ENCODE results near the gene MGMT. TPM values are rescaled to one million over a fixed set of nuclear protein-coding genes. Genes with fewer than 3 reads are reported as not detected.

Gene MGMT
- polyA plus RNA-seq, 1 of the 3 experiments (the other 2 are of a cell fraction) = 10.8 TPM

DNA sequence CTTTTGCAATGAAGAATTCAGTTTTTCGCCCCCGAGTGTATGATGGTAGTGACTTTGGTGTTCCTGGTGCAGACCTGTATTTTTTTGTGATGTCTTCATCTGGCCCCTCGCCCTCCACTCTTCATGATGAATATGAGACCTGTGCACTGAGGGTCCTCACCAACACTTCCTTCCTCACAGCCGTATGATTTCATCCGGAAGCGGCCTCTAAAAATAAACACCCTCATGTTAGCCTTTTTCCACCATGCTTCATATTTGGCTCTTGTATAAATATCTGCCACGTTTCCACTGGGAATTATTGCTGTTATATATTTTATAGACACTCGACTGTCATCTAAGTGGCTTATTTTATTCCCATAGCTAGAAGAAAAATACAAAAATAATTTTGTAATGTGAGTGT is 160.4 kb downstream of the MGMT start:
- Histone ChIP-seq H3K27me3 (ENCODE audit: insufficient read depth) (no peaks in the 10 kb centered on the region), H3K9ac (no peak overlapping the region), H3K36me3 (replicated peaks in 1 of 2; ENCODE audit: control insufficient read depth in 1 of 2, insufficient read depth in 2 of 2, low read length in 1 of 2) (no peaks in the 10 kb centered on the region), H3K79me2 (ENCODE audit: insufficient read depth) (no peaks in the 10 kb centered on the region), H3K4me2 (no peak overlapping the region), H3K27ac (ENCODE audit: low read depth in 2 of 2, low read length in 1 of 2) (no peak overlapping the region), H3K9me3 (no peaks in the 10 kb centered on the region), H3K4me1 (ENCODE audit: control insufficient read depth in 1 of 2, insufficient read depth in 2 of 2, low read depth in 1 of 2, low read length in 1 of 2) (peaks cover 0 to 8% of the 10 kb centered on the region in 2 experiments; a peak in 2 of 4 replicates), H2AFZ (ENCODE audit: low read depth) (no peak overlapping the region), H3K4me3 (ENCODE audit: low read depth in 2 of 2, low read length in 1 of 2) (no peak overlapping the region), H4K20me1 (ENCODE audit: insufficient read depth) (no peaks in the 10 kb centered on the region), H3F3A (replicated peaks; ENCODE audit: insufficient read depth) (no peaks in the 10 kb centered on the region), H3K9me2 (no peaks in the 10 kb centered on the region)
- CTCF ChIA-PET = interaction anchor here (1.3 kb wide), 1 partner anchor 17 kb away, joined by 4 read pairs; no protein-coding TSS in a partner anchor
- TF ChIP-seq, protein P1, sequence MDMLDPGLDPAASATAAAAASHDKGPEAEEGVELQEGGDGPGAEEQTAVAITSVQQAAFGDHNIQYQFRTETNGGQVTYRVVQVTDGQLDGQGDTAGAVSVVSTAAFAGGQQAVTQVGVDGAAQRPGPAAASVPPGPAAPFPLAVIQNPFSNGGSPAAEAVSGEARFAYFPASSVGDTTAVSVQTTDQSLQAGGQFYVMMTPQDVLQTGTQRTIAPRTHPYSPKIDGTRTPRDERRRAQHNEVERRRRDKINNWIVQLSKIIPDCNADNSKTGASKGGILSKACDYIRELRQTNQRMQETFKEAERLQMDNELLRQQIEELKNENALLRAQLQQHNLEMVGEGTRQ (IDR thresholded peaks at IDR 0.05; ENCODE audit: borderline replicate concordance, low read depth, low read length) = no peak
- TF ChIP-seq EP300 (IDR thresholded peaks at IDR 0.05; ENCODE audit: borderline replicate concordance in 1 of 2, low read depth in 1 of 2, low read length in 1 of 2) (no peak), RFX5 (IDR thresholded peaks at IDR 0.05; ENCODE audit: low read length) (no peak), SMC3 (IDR thresholded peaks at IDR 0.05; ENCODE audit: low read depth, low read length) (no peak), GATA2 (CRISPR knock-in tag; IDR thresholded peaks at IDR 0.05) (no peak), SIN3A (IDR thresholded peaks at IDR 0.05; ENCODE audit: borderline replicate concordance, low read depth, low read length) (no peak)
- WGBS (ENCODE audit: low lambda C conversion rate) = 55% methylated on average over 8 of the region's 8 CpGs
- POLR2A ChIA-PET = no interaction called here
- no peak for DNase-seq

DNA sequence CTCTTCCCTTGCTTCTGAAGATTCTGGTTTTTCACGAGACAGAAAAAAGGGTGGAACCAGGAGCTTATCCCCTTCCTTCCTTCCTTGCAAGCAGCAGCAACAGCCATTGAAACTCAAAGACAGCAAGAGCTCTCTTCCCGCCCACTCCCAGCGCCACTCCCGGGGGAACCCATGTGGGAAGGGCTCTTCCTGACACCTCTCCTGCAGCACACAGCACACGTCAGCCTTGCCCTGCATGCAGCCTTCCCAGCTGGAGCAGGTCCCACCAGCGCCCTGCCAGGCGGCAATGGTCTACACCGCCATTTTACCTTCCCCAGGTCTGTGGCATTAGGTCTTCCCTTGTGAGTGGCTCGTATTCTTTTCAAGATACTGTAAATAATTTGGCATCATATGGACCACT is 161.8 kb downstream of the MGMT start:
- no peaks in the 10 kb centered on the region for H3K9me3 ChIP-seq
- CTCF ChIA-PET = interaction anchor here (1.1 to 1.3 kb wide), 2 partner anchors 16 to 40 kb away, joined by 3 read pairs; no protein-coding TSS in a partner anchor
- no peaks in the 10 kb centered on the region for H3K36me3 ChIP-seq (replicated peaks in 1 of 2; ENCODE audit: control insufficient read depth in 1 of 2, insufficient read depth in 2 of 2, low read length in 1 of 2)
- peaks cover 0 to 3% of the 10 kb centered on the region in 2 experiments; a peak in 2 of 4 replicates for H3K4me1 ChIP-seq (ENCODE audit: control insufficient read depth in 1 of 2, insufficient read depth in 2 of 2, low read depth in 1 of 2, low read length in 1 of 2)
- no peak overlapping the region for H3K4me3 ChIP-seq (ENCODE audit: low read depth in 2 of 2, low read length in 1 of 2)
- no peak for TF ChIP-seq TCF12 (IDR thresholded peaks at IDR 0.05)
- no peaks in the 10 kb centered on the region for H4K20me1 ChIP-seq (ENCODE audit: insufficient read depth)
- no peak for DNase-seq
- H3F3A ChIP-seq (replicated peaks; ENCODE audit: insufficient read depth) = no peaks in the 10 kb centered on the region
- no peak overlapping the region for H3K9ac ChIP-seq
- no peak overlapping the region for H3K4me2 ChIP-seq
- H2AFZ ChIP-seq (ENCODE audit: low read depth) = no peak overlapping the region
- no peak overlapping the region for H3K27ac ChIP-seq (ENCODE audit: low read depth in 2 of 2, low read length in 1 of 2)
- H3K27me3 ChIP-seq (ENCODE audit: insufficient read depth) = no peaks in the 10 kb centered on the region
- H3K9me2 ChIP-seq = no peaks in the 10 kb centered on the region
- 77% methylated on average over 9 of the region's 9 CpGs for WGBS (ENCODE audit: low lambda C conversion rate)
- H3K79me2 ChIP-seq (ENCODE audit: insufficient read depth) = no peaks in the 10 kb centered on the region
- POLR2A ChIA-PET = no interaction called here

DNA sequence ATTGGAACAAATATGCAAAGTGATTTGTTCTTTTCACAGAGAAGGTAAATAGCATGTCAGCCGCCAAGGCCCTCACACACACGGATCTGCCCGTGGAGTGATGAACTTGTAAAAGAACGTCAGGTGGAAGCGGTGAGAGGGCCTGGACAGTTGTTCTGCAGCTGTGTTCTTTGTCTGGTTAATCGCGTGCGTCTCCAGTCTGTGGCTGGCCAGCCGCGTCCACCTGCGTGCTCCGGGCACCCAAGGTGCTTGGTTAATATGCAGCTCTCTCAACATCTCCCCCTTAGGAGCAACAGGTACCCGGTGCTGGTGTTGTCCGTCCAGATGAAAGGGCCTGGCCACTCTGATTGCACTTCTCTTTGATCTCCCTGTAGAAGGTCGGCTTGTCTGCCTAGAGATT is 162.9 kb downstream of the MGMT start:
- no peaks in the 10 kb centered on the region for H3K79me2 ChIP-seq (ENCODE audit: insufficient read depth)
- no peaks in the 10 kb centered on the region for H3K27me3 ChIP-seq (ENCODE audit: insufficient read depth)
- no peaks in the 10 kb centered on the region for H4K20me1 ChIP-seq (ENCODE audit: insufficient read depth)
- no peak overlapping the region for H3K4me2 ChIP-seq
- 75% methylated on average over 9 of the region's 15 CpGs for WGBS (ENCODE audit: low lambda C conversion rate)
- H3F3A ChIP-seq (replicated peaks; ENCODE audit: insufficient read depth) = no peaks in the 10 kb centered on the region
- H3K4me3 ChIP-seq (ENCODE audit: low read depth in 2 of 2, low read length in 1 of 2) = no peak overlapping the region
- no peak for TF ChIP-seq RFX5 (IDR thresholded peaks at IDR 0.05; ENCODE audit: low read length)
- TF ChIP-seq, protein P2, sequence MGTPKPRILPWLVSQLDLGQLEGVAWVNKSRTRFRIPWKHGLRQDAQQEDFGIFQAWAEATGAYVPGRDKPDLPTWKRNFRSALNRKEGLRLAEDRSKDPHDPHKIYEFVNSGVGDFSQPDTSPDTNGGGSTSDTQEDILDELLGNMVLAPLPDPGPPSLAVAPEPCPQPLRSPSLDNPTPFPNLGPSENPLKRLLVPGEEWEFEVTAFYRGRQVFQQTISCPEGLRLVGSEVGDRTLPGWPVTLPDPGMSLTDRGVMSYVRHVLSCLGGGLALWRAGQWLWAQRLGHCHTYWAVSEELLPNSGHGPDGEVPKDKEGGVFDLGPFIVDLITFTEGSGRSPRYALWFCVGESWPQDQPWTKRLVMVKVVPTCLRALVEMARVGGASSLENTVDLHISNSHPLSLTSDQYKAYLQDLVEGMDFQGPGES (IDR thresholded peaks at IDR 0.05; ENCODE audit: low read depth, low read length) = no peak
- peaks cover 0 to 3% of the 10 kb centered on the region in 2 experiments; a peak in 2 of 4 replicates for H3K4me1 ChIP-seq (ENCODE audit: control insufficient read depth in 1 of 2, insufficient read depth in 2 of 2, low read depth in 1 of 2, low read length in 1 of 2)
- no peak for DNase-seq
- no peak overlapping the region for H3K9ac ChIP-seq
- H3K27ac ChIP-seq (ENCODE audit: low read depth in 2 of 2, low read length in 1 of 2) = no peak overlapping the region
- ChIA-PET POLR2A (no interaction called here), CTCF (interaction anchor here (1.3 kb wide), 1 partner anchor 33 kb away, joined by 4 read pairs; no protein-coding TSS in a partner anchor)
- no peaks in the 10 kb centered on the region for H3K9me2 ChIP-seq
- H3K36me3 ChIP-seq (replicated peaks in 1 of 2; ENCODE audit: control insufficient read depth in 1 of 2, insufficient read depth in 2 of 2, low read length in 1 of 2) = no peaks in the 10 kb centered on the region
- H3K9me3 ChIP-seq = no peaks in the 10 kb centered on the region
- H2AFZ ChIP-seq (ENCODE audit: low read depth) = no peak overlapping the region

Data from SK-N-SH (cell line).